Left ventricle myocardium inferior (tissue), 1 donor: ENCODE measurements around the gene KCNT1. TPM values are rescaled to one million over a fixed set of nuclear protein-coding genes. Genes with fewer than 3 reads are reported as not detected.

Experiments used
- DNase-seq: peaks from one replicate; pipeline ENCODE4 v3.0.0-alpha.2; 2020
- H3K27ac ChIP-seq: fragments of 200-600 bp; replicated peaks from 2 replicates; pipeline ENCODE4 v1.8.0; 2021
- H3K27me3 ChIP-seq: fragments of 200-600 bp; 2 replicates; pipeline ENCODE4 v1.8.0; 2021; ENCODE audit warnings: low read depth
- H3K36me3 ChIP-seq: fragments of 200-600 bp; 2 replicates; pipeline ENCODE4 v1.8.0; 2021
- H3K4me1 ChIP-seq: fragments of 200-600 bp; 2 replicates; pipeline ENCODE4 v1.8.0; 2021
- H3K4me3 ChIP-seq: fragments of 200-600 bp; 2 replicates; pipeline ENCODE4 v1.8.0; 2021; ENCODE audit warnings: mild to moderate bottlenecking, moderate library complexity
- H3K9me3 ChIP-seq: fragments of 200-600 bp; replicated peaks from 2 replicates; pipeline ENCODE4 v1.8.0; 2021
- intact Hi-C: fragments of 100-400 bp; cut with micrococcal nuclease; formaldehyde crosslinking; loops from one replicate; pipeline ENCODE4 v1.11.0; 2022
- total RNA-seq: library from RNA; stranded (reverse); fragmentation: NEBNext Ultra II Directional; extraction: Animal tissue kit (Norgen Biotek cat#: 25700); gene quantifications from one replicate; pipeline ENCODE4 v1.2.1, GENCODE V29; 2021
- TF ChIP-seq, protein P1 (sequence below): fragments of 200-600 bp; IDR thresholded peaks from 2 replicates; pipeline ENCODE4 v1.8.0; 2021; ENCODE audit warnings: antibody characterized with exemption, mild to moderate bottlenecking, borderline replicate concordance
- donor health status: DM: no; HTN: yes; CAD: no; lungs with severe emphysema.

The KCNT1 gene
- total RNA-seq, 1 donor from 2014 or later: 3.3 TPM

DNA sequence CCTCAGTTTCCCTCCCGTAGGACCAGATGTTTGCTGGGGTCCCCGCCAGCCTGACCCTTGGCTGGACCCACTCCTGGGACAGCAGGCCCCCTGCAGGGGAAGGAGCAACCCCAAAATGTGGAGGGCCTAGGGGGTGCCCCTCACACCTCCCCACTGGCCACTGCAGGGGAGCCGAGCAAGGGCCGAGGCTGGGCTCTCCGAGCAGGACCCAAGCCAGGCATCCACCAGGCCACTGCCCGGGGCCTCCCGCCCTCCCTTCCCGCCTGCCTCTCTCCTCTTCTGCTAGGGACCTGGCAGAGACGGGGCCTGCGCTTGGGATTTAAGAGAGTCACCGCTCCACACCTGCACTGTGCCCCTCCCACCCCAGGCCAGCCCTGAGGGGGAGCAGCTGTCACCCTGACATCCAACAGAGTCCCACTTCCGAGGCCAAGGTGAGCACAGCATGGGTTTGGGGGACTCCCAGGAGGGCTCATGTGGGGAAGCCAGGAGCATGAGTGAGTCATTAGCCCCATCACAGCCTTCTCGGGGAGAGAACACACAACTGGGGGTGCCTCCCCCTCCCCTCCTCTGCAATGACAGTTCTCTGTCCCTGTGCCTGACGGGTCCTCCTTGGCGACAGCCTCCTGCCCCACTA lies 18.5 kb upstream of the KCNT1 start:
- no peak overlapping the region for H3K4me3 ChIP-seq
- H3K9me3 ChIP-seq: no peaks in the 10 kb centered on the region
- H3K4me1 ChIP-seq: no peaks in the 10 kb centered on the region
- H3K36me3 ChIP-seq: no peaks in the 10 kb centered on the region
- intact Hi-C loops: no loop called here
- no peak for DNase-seq
- TF ChIP-seq, protein P1, sequence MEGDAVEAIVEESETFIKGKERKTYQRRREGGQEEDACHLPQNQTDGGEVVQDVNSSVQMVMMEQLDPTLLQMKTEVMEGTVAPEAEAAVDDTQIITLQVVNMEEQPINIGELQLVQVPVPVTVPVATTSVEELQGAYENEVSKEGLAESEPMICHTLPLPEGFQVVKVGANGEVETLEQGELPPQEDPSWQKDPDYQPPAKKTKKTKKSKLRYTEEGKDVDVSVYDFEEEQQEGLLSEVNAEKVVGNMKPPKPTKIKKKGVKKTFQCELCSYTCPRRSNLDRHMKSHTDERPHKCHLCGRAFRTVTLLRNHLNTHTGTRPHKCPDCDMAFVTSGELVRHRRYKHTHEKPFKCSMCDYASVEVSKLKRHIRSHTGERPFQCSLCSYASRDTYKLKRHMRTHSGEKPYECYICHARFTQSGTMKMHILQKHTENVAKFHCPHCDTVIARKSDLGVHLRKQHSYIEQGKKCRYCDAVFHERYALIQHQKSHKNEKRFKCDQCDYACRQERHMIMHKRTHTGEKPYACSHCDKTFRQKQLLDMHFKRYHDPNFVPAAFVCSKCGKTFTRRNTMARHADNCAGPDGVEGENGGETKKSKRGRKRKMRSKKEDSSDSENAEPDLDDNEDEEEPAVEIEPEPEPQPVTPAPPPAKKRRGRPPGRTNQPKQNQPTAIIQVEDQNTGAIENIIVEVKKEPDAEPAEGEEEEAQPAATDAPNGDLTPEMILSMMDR: no peak
- H3K27ac ChIP-seq: no peak overlapping the region
- H3K27me3 ChIP-seq: peaks cover 68% of the 10 kb centered on the region

- Histone ChIP-seq H3K9me3 (no peaks in the 10 kb centered on the region), H3K27ac (no peak overlapping the region), H3K27me3 (peaks cover 79% of the 10 kb centered on the region), H3K36me3 (no peaks in the 10 kb centered on the region), H3K4me1 (no peaks in the 10 kb centered on the region), H3K4me3 (no peak overlapping the region)
- TF ChIP-seq, protein P1: no peak
- DNase-seq: no peak
- intact Hi-C loops: no loop called here
Observed at GRCh38 chr9:135684691-135685090, 17.3 kb upstream of the KCNT1 start.

DNA sequence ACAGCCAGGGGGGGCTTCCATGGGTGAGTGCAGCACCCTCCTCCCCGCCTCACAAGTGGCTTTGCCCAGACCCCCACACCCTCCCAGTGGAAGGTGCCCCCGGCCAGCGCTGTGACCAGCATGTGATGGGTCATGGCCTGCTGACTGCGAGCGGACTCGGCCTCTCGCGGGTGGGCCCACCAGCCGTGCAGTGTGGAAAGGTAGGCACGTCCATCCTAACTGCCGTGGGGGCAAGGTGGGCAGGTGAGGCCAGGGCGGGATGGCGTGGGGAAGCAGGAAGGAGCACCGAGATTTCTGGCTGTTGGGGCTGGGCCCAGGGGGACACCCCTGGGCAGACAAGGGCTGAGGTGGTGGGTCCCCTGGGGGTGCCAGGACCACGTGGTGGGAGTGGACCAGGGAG lies 14.8 kb upstream of the KCNT1 start:
- Histone ChIP-seq H3K4me3 (no peak overlapping the region), H3K27ac (no peak overlapping the region), H3K4me1 (no peaks in the 10 kb centered on the region), H3K36me3 (no peaks in the 10 kb centered on the region), H3K27me3 (peaks cover 81% of the 10 kb centered on the region), H3K9me3 (no peaks in the 10 kb centered on the region)
- DNase-seq: no peak
- TF ChIP-seq, protein P1: no peak
- intact Hi-C loops: no loop called here

- TF ChIP-seq, protein P1: no peak
- DNase-seq: no peak
- no peak overlapping the region for H3K4me3 ChIP-seq
- H3K36me3 ChIP-seq: no peaks in the 10 kb centered on the region
- H3K4me1 ChIP-seq: no peaks in the 10 kb centered on the region
- H3K9me3 ChIP-seq: no peaks in the 10 kb centered on the region
- peaks cover 80% of the 10 kb centered on the region for H3K27me3 ChIP-seq
- H3K27ac ChIP-seq: no peak overlapping the region
- intact Hi-C loops: no loop called here
Observed at GRCh38 chr9:135689011-135689410, 13.0 kb upstream of the KCNT1 start.

- Histone ChIP-seq H3K36me3 (no peaks in the 10 kb centered on the region), H3K27me3 (peaks cover 87% of the 10 kb centered on the region), H3K4me1 (no peaks in the 10 kb centered on the region), H3K9me3 (no peaks in the 10 kb centered on the region), H3K27ac (no peak overlapping the region), H3K4me3 (no peak overlapping the region)
- TF ChIP-seq, protein P1: no peak
- no peak for DNase-seq
- intact Hi-C loops: no loop called here
Observed at GRCh38 chr9:135690836-135691570, 11.0 kb upstream of the KCNT1 start.
